HepG2 (cell line): ENCODE data around the gene FOXD1. TPM values are rescaled to one million over a fixed set of nuclear protein-coding genes. Genes with fewer than 3 reads are reported as not detected.

ENCODE experiments used
- ATAC-seq: fragments of 200-7000 bp; cut with Tn5 transposase; 3 replicates; pipeline ENCODE4 v1.9.1; 2020; ENCODE audit warnings: mild to moderate bottlenecking, moderate library complexity
- BruUV-seq: library from RNA; stranded (reverse); fragments of 400-500 nt; replicated peaks from 2 replicates; lab custom pipeline; 2021; lab: Mats Ljungman, UMichigan
- CTCF ChIA-PET: fragments of 300-600 bp; formaldehyde crosslinking; extraction: SDS; loops from one replicate; lab custom pipeline; 2021; ENCODE audit warnings: low total read pairs, inconsistent platforms, low intra/inter-chr PET ratio; lab: Yijun Ruan, JAX
- POLR2A ChIA-PET: fragments of 350-600 bp; sonication (Branson Sonifier 250); formaldehyde crosslinking; loops from one replicate; lab custom pipeline; 2020; ENCODE audit warnings: antibody characterized with exemption, inconsistent platforms; lab: Yijun Ruan, JAX
- DNase-seq: peaks from one replicate; pipeline ENCODE4 v3.0.0-alpha.2; 2015; ENCODE audit warnings: low spot score
- FAIRE-seq: peaks from 3 replicates; lab custom pipeline; 2011; peaks lifted over from hg19 to GRCh38; lab: Jason Lieb, UNC
- H2AFZ ChIP-seq: one replicate; pipeline ENCODE4 v1.6.1; 2011; ENCODE audit warnings: low read length, inconsistent platforms
- H3K27ac ChIP-seq: fragments of 300-600 bp; 3 replicates; pipeline ENCODE4 v1.8.0; 2011; ENCODE audit warnings: mixed run types, mild to moderate bottlenecking, mixed read lengths, low read length, inconsistent platforms; ENCODE audit not compliant: insufficient read depth; ENCODE audit errors: extremely low read length
- H3K27me3 ChIP-seq, 2 experiments: fragments of 200-600 bp in 1 of 2; 2 replicates in 1 of 2; 3 replicates in 1 of 2; pipeline versions ENCODE4 v1.6.0 to v1.8.0; 2011; ENCODE audit warnings: low read length in 2 of 2, mild to moderate bottlenecking in 2 of 2, moderate library complexity in 2 of 2, inconsistent platforms in 1 of 2; ENCODE audit not compliant: insufficient read depth in 2 of 2, control insufficient read depth in 1 of 2
- H3K36me3 ChIP-seq, 2 experiments: fragments of 200-600 bp in 1 of 2; replicated peaks in 1 of 2; 2 replicates in 1 of 2; 3 replicates in 1 of 2; pipeline versions ENCODE4 v1.5.1 to v1.8.0; 2011; ENCODE audit warnings: low read length in 2 of 2, inconsistent platforms in 1 of 2; ENCODE audit not compliant: insufficient read depth in 2 of 2, control insufficient read depth in 1 of 2
- H3K4me1 ChIP-seq: 2 replicates; pipeline ENCODE4 v1.5.1; 2012; ENCODE audit warnings: low read length, inconsistent platforms; ENCODE audit not compliant: insufficient read depth
- H3K4me2 ChIP-seq: 2 replicates; pipeline ENCODE4 v1.6.0; 2011; ENCODE audit warnings: low read depth, low read length, inconsistent platforms
- H3K4me3 ChIP-seq, 3 experiments: fragments of 200-600 bp in 1 of 3; sonication (generic), shearing (Covaris generic) in 1 of 3; replicated peaks in 1 of 3; 2 replicates each; pipeline ENCODE4 v1.5.1; 2011 to 2016; ENCODE audit warnings: low read length in 3 of 3, inconsistent platforms in 2 of 3, low read depth in 2 of 3, mild to moderate bottlenecking in 2 of 3, control low read depth in 1 of 3, mixed read lengths in 1 of 3; ENCODE audit not compliant: insufficient read depth in 1 of 3
- H3K79me2 ChIP-seq: one replicate; pipeline ENCODE4 v1.6.1; 2011; ENCODE audit warnings: low read length, inconsistent platforms; ENCODE audit not compliant: insufficient read depth
- H3K9ac ChIP-seq: 2 replicates; pipeline ENCODE4 v1.6.0; 2011; ENCODE audit warnings: mild to moderate bottlenecking, low read depth, low read length, inconsistent platforms; ENCODE audit not compliant: insufficient read depth
- H3K9me3 ChIP-seq: 2 replicates; pipeline ENCODE4 v1.5.1; 2012; ENCODE audit warnings: mild to moderate bottlenecking, low read length
- H4K20me1 ChIP-seq: 2 replicates; pipeline ENCODE4 v1.6.0; 2011; ENCODE audit warnings: inconsistent platforms, mild to moderate bottlenecking, low read length, moderate library complexity; ENCODE audit not compliant: insufficient read depth
- CEBPZ ChIP-seq: IDR thresholded peaks from 2 replicates; pipeline ENCODE4 v1.6.1; 2012; ENCODE audit warnings: low read length, improper control_type of control experiment
- CSRNP1 ChIP-seq: sonication (generic); formaldehyde crosslinking; IDR thresholded peaks from 2 replicates; pipeline ENCODE4 v1.8.1; 2023; ENCODE audit warnings: mild to moderate bottlenecking, missing genetic modification reagents
- DR1 ChIP-seq: sonication (generic); formaldehyde crosslinking; IDR thresholded peaks from 2 replicates; pipeline ENCODE4 v1.8.0; 2021; ENCODE audit warnings: mild to moderate bottlenecking, missing genetic modification reagents, inconsistent platforms
- FLYWCH1 ChIP-seq: sonication (generic); formaldehyde crosslinking; IDR thresholded peaks from 2 replicates; pipeline ENCODE4 v1.8.1; 2023; ENCODE audit warnings: mild to moderate bottlenecking, missing genetic modification reagents
- GTF3A ChIP-seq: sonication (generic); formaldehyde crosslinking; conservative IDR thresholded peaks from 2 replicates; pipeline ENCODE4 v1.4.0; 2020; ENCODE audit warnings: mild to moderate bottlenecking, missing genetic modification reagents
- IKZF1 ChIP-seq: fragments of 450-650 bp; IDR thresholded peaks from 2 replicates; pipeline ENCODE4 v1.7.1; 2016
- JDP2 ChIP-seq: sonication (generic); formaldehyde crosslinking; IDR thresholded peaks from 2 replicates; pipeline ENCODE4 v1.8.1; 2022; ENCODE audit warnings: missing genetic modification reagents, borderline replicate concordance
- KAT7 ChIP-seq: IDR thresholded peaks from 2 replicates; pipeline ENCODE4 v1.6.1; 2018; ENCODE audit warnings: borderline replicate concordance, missing compliant biosample characterization
- MBD4 ChIP-seq: IDR thresholded peaks from 2 replicates; pipeline ENCODE4 v1.6.1; 2012; ENCODE audit warnings: low read length, inconsistent platforms, borderline replicate concordance
- STAT5B ChIP-seq: sonication (generic); formaldehyde crosslinking; IDR thresholded peaks from 2 replicates; pipeline ENCODE4 v1.4.0; 2020; ENCODE audit warnings: missing genetic modification reagents
- TP53 ChIP-seq: sonication (generic); formaldehyde crosslinking; conservative IDR thresholded peaks from 2 replicates; pipeline ENCODE4 v1.4.0; 2020; ENCODE audit warnings: missing genetic modification reagents
- ZEB1 ChIP-seq: IDR thresholded peaks from 2 replicates; pipeline ENCODE4 v1.6.1; 2012; ENCODE audit warnings: mild to moderate bottlenecking, low read depth, inconsistent platforms; ENCODE audit not compliant: insufficient replicate concordance
- ZNF460 ChIP-seq: sonication (generic); formaldehyde crosslinking; IDR thresholded peaks from 2 replicates; pipeline ENCODE4 v1.5.1; 2020; ENCODE audit warnings: missing genetic modification reagents, mild to moderate bottlenecking, borderline replicate concordance
- ZNF557 ChIP-seq: sonication (generic); formaldehyde crosslinking; IDR thresholded peaks from 2 replicates; pipeline ENCODE4 v1.4.0; 2020; ENCODE audit warnings: missing genetic modification reagents
- ZNF781 ChIP-seq: sonication (generic); formaldehyde crosslinking; IDR thresholded peaks from 2 replicates; pipeline ENCODE4 v1.5.1; 2020; ENCODE audit warnings: borderline replicate concordance, mild to moderate bottlenecking, missing genetic modification reagents; ENCODE audit errors: not compliant biosample characterization
- WGBS: methylation state at CpG from one replicate; pipeline ENCODE4 v1.1.6; 2017; ENCODE audit warnings: low lambda C conversion rate; 5-methylcytosine and 5-hydroxymethylcytosine counted together
- in situ Hi-C: cut with HindIII; loops from 2 replicates; pipeline ENCODE4 v1.10.0; 2017; ENCODE audit warnings: low pct_unique_long_range_greater_than_20kb; ENCODE audit not compliant: extremely low pct_ligation_motif_present
- intact Hi-C: fragments of 100-400 bp; cut with micrococcal nuclease; formaldehyde crosslinking; loops from one replicate; pipeline ENCODE4 v1.10.0; 2022; ENCODE audit not compliant: unreplicated experiment
- polyA plus RNA-seq, 8 experiments: library from polyadenylated mRNA; depleted of rRNA in 3 of 8; stranded (reverse) in 7 of 8; unstranded in 1 of 8; fragments of >200 nt; fragmentation: Illumina TruSeq in 4 of 8; extraction: Trizol in 4 of 8; gene quantifications; 2 replicates each; pipeline versions ENCODE4 v1.2.1 to v1.2.3, GENCODE V29; 2011 to 2016; ENCODE audit warnings: low read depth in 4 of 8, missing spikeins in 1 of 8, mixed read lengths in 1 of 8; ENCODE audit not compliant: insufficient read depth in 1 of 8
- total RNA-seq, 5 experiments: library from RNA; depleted of rRNA; stranded (reverse); fragments of >200 nt; fragmentation: Illumina TruSeq; extraction: Trizol; gene quantifications; 2 replicates each; pipeline ENCODE4 v1.2.3, GENCODE V29; 2016; ENCODE audit warnings: low read depth in 1 of 5

The FOXD1 gene
- total and polyA plus RNA-seq, 2 of the 13 experiments (the other 11 are each of a cell fraction or from before 2014, with no cell fraction given) = 0.04 to 0.05 TPM

- no peak for FAIRE-seq
- Histone ChIP-seq H3K79me2 (no peaks in the 10 kb centered on the region), H3K4me1 (peaks cover 23% of the 10 kb centered on the region), H3K27ac (no peak overlapping the region), H3K9ac (no peak overlapping the region), H3K36me3 (no peaks in the 10 kb centered on the region), H3K27me3 (peaks cover 15 to 86% of the 10 kb centered on the region in 2 experiments), H3K4me2 (no peak overlapping the region), H3K9me3 (no peaks in the 10 kb centered on the region), H3K4me3 (no peak overlapping the region), H2AFZ (no peak overlapping the region), H4K20me1 (no peaks in the 10 kb centered on the region)
- TF ChIP-seq ZNF781 (CRISPR knock-in tag) (no peak), ZEB1 (no peak), DR1 (CRISPR knock-in tag) (no peak), ZNF460 (CRISPR knock-in tag) (no peak), KAT7 (no peak), TP53 (CRISPR knock-in tag) (no peak), GTF3A (CRISPR knock-in tag) (no peak), IKZF1 (no peak), JDP2 (CRISPR knock-in tag) (no peak), FLYWCH1 (CRISPR knock-in tag) (no peak), CSRNP1 (no peak), STAT5B (CRISPR knock-in tag) (no peak), CEBPZ (no peak), ZNF557 (CRISPR knock-in tag) (no peak), MBD4 (no peak)
- no TSS peak for BruUV-seq
- DNase-seq = no peak
- in situ Hi-C loops = loop anchor here (10.0 kb wide), 1 partner anchor 225 kb away; no protein-coding TSS in a partner anchor
- CTCF ChIA-PET = no interaction called here
- POLR2A ChIA-PET = no interaction called here
- no peak for ATAC-seq
- WGBS = 0% methylated on average over 1 of the region's 1 CpG
- intact Hi-C loops = no loop called here
Measured at GRCh38 chr5:73440262-73440661, 8.3 kb downstream of the FOXD1 start.
